SKM-1 (cell line): ENCODE results near the gene REL.
"Not testable (repeated sequence)": the region's sequence is repeated elsewhere in the genome, so short reads cannot be mapped to it uniquely, and the experiment has no call there.

Experiments
- DNase-seq: peaks from one replicate; lab custom pipeline; 2025; ENCODE audit not compliant: unreplicated experiment; lab: John Stamatoyannopoulos, UW

The REL gene

DNA sequence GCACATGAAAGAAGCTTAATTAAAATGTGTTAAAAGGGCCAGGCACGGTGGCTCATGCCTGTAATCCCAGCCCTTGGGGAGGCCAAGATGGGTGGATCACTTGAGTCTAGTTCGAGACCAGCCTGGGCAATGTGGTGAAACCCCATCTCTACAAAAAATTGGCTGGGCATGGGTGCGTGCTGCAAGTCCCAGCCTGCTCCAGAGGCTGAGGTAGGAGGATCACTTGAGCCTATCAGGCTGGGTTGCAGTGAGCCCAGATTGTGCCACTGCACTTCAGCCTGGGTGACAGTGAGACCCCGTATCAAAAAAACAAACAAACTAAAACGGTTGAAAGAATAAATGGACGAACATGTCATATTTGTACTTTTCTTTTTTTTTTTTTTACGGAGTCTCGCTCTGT is 26.0 kb downstream of the REL start:
- no peak for DNase-seq

DNA sequence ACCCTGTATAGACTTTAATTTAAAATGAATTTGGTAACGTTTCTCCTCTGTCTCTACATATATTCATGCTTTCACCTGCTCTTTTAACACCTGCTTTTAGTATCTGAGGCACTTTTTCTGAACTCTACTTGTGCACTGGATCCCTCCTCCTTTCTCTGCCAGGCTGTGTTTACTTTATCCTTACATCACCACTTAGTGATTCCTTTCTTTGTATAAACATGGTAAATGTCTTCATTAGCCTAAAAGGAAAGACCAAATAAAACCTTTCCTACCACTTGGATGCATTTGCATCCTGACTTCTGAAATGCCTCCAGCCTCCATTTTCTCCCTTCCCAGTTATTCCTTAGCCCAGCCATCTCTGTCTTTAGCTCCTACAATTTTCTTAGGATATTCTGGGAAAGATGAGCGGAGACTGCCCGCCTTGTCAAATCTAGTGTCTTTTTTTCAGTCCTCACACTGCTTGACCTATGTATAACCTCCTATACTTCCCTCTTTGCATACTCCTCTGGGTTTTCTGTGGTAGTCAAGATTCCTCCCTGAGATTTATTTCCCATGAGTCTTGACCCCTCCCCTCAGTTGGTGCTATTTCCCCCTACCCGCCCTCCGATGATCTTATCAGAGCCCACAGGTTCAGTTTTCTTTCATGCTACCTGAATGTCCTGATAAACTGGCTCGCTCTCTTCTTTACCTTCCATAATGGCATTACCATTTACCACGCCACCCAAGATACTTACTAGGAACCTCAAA is 44.8 kb downstream of the REL start:
- peak; percentile 44 for DNase-seq

DNA sequence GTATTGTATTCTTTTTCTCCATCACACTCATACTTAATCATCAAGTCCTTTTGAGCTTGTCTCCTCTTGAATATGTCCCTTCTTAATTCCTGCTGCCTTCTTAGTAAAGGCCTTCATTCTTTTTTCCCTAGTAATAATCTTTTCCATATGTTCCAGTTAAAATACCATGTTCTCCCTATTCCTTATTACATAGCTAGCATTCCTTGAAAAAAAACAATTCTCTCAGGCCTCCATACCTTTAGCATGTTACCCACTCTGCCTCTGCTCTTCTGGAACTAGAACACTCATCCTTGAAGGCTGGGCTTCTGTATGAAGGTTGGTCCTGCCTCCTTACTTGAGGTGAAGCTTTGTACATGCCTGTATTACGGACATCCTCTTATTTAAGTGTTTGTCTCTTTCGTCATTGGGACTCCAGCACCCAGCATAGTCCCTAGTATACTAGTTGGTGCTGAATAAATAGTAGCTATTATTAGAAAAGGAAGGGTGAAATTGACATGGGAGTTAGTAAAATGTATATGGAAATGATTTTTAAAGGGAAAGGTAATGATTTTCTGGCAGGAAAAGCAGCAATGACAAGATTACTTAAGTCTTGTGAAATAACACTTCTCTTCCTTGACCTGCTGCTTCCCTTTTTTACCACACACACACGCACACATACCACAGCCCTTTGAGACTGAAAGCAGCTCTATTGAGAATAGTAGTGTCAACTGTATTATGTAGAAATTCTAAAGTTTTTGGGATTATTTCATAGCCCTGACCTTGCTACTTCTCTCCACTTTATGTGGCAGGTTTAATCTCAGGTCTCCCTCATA is 45.6 kb downstream of the REL start:
- DNase-seq = peak; percentile 95

DNA sequence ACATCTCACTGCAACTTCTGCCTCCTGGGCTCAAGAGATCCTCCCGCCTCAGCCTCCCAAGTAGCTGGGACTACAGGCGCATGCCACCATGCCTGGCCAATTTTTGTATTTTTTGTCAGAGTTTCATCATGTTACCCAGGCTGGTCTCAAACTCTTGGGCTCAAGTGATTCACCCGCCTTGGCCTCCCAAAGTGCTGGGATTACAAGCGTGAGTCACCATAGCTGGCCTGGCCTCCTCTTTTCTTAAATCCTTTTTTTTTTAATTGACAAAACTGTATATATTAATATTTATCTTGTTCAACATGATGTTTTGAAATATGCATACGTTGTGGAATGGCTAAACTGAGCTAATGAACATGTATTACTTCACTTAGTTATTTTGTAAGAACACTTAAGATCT is 50.7 kb downstream of the REL start:
- not testable (repeated sequence) for DNase-seq

DNA sequence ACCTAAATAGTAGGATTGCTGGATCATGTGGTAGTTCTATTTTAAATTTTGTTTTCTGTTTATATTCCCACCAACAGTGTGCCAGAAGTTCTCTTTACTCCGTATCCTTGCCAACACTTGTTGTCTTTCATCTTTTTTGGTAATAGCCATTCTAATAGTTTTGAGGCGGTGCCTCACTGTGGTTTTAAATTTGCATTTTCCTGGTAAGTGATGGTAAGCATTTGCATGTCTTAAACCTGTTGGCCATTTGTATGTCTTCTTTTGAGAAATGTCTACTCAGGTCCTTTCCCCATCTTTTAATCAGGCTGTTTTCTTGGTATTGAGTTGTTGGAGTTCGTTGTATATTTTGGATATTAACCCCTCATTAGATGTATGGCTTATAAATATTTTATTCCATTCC is 51.6 kb downstream of the REL start:
- DNase-seq = no peak

DNA sequence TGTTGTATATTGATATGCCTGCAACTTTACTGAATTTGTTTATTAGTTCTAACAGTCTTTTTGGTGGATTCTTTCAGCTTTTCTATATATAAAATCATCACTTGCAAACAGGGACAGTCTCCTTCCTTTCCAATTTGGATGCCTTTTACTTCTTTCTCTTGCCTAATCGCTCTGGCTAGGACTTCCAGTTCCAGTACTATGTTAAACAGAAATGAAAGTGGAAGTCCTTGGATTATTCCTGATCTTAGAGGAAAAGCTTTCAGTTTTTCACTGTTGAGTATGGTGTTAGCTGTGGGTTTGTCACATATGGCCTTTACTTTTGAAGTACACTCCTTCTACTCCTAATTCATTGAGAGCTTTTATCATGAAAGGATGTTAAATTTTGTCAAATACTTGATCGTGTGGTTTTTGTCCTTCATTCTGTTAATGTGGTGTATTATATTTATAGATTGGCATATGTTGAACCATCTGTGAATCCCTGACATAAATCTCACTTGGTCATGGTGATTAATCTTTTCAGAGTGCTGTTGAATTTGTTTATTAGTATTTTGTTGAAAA is 52.9 kb downstream of the REL start:
- DNase-seq = no peak

DNA sequence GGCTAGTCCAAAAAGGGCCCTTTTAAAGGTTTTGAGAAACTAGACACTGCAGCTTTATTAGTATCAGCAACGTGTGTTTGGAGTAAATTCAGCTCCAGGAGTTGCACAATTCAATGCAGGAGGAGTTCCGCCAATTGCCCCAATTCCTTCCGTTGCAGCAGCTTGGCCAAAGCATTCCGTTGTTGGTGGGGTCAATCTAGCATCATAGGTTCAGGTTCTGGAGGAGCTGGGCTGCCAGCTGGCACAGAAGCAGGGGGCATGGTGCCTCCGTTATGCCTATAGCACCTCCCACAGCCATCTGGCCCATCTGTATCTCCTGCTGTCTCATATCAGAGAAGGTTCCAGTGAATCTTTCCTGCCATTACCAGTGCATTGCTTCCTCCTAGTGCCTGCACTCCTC is 55.4 kb downstream of the REL start:
- DNase-seq = no peak

- no peak for DNase-seq
Measured at GRCh38 chr2:60938301-60938700, 56.9 kb downstream of the REL start.

GRCh38 chr2:60939622-60940021 is 58.2 kb downstream of the REL start:
- DNase-seq = no peak

- DNase-seq = no peak
Measured at GRCh38 chr2:60945341-60945740, 64.0 kb downstream of the REL start.

- DNase-seq = no peak
Measured at GRCh38 chr2:60947056-60947455, 65.7 kb downstream of the REL start.

DNA sequence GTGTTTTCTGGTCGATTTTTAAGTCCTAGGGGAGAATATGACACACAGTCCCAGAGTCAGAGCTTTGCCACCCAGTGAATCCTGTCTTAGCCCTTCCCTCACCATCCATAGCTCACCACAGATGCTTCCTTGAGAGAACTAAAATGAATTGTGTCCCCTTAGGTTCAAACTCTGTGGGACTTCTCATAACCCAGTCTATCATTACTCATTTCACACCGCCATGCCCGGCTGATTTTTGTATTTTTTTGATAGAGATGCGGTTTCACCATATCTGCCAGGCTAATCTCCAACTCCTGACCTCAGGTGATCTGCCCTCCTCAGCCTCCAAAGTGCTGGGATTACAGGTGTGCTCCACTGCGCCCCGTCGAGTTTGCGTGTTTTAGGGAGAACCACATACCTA is 66.8 kb downstream of the REL start:
- DNase-seq = no peak

GRCh38 chr2:60948926-60949579 is 67.7 kb downstream of the REL start:
- no peak for DNase-seq

DNA sequence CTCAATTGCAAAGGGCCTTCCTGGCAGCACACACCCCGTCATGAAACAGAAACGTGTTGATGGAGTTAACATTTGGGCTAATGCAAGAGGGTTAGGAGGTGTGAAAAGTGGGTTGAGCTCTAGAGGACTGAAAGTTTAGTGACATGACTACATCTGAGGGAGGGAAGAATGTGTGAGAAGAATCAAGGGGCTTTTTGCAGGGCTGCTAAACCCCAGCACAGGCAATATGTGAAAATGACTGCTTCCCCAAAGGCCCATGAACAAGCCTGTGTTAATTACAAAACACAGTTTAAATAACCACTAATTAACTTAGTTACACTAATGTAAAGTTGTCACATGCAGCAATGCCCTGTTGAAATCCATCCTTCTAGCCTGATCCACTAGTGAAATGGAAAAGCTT is 72.8 kb downstream of the REL start:
- no peak for DNase-seq

GRCh38 chr2:60957224-60957623 is 75.8 kb downstream of the REL start:
- no peak for DNase-seq

- DNase-seq = no peak
Measured at GRCh38 chr2:60957643-60958042, 76.3 kb downstream of the REL start.

DNA sequence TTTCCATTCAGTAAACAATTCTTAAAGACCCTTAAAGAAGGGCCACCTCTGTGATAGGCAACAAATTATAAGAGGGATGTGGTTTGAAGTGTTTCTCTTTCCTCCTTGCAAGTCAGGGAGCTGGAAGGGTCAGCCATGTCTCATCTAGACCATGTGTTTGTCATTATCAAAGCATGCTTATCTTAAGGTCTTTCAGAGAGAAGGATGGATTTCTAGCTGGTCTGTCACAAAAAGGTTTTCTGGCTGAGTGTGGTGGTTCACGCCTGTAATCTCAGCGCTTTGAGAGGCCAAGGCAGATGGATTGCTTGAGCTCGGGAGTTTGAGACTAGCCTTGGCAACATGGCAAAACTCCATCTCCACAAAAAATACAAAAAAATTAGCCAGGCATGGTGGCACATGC is 77.0 kb downstream of the REL start:
- DNase-seq = no peak

DNA sequence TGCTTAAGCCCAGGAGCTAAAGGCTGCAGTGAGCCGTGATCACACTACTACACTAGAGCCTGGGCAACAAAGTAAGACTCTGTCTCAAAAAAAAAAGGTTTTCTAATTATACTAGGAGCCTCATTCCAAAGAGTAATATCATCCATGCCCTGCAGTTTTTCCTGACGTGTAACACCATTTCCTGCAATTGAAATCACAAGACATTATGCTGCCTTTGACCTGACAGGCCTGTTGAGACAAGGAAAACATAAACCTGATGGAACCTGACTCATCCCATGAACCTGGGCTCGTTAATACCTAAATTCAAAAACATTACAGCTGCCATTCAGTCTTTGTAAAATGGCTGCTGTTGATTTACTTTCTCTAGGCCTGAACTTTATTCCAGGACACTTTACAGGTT is 77.4 kb downstream of the REL start:
- no peak for DNase-seq

DNA sequence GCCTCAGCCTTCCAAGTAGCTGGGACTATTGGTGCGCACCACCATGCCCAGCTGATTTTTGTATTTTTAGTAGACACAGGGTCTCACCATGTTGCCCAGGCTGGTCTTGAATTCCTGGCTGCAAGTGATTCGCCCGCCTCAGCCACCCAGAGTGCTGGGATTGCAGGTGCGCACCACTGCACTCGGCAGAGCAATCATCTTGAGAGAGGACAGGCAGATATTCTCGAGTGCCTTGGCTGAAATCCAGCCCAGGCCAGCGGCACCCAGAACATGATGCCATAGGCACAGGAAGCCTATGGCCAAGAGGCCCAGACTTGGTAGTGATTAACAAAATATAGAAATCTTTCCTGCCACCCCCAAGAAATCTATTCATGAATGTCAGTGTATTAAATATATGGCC is 78.1 kb downstream of the REL start:
- DNase-seq = no peak

GRCh38 chr2:60960706-60961105 is 79.3 kb downstream of the REL start:
- no peak for DNase-seq

DNA sequence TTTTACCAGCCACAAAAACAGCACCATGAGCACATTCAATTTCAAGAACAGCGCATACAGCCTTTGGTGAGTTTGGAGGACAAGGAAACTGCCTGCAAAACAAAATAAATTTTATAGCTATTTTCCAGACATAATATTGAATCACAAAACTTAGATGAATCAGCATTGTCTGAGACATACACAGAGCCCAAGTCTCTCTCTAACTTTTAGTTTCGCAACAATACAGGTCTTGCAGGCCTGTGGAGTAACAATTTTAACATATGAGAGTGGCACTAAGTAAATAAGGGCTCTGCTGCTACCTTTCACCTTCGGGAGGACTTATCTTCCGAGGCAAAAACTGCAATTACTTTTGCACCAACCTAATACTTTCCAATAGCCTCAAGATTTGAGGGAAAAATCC is 80.1 kb downstream of the REL start:
- DNase-seq = peak; percentile 6

DNA sequence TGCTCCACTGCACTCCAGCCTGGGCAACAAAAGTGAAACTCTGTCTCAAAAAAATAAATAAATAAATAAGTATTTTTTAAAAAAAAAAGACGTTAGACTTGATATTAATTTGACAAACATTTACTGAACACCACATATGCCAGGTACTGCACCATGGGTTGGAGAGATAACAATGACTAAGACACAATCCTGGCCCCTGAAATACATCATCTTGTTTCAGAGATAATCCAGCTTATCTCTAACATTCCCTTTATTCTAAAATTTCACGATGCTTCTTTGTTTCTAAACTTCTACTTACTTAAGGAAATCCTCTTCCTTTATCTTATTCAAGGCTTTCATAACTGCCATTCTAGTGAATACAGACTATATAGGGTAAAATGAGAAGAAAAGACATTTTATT is 81.2 kb downstream of the REL start:
- DNase-seq = no peak
